Right kidney (tissue), 1 donor: Measurements from ENCODE around the gene NLK.
"Not testable (repeated sequence)": the region's sequence is repeated elsewhere in the genome, so short reads cannot be mapped to it uniquely, and the experiment has no call there.

Experiments
- DNase-seq: peaks from one replicate; pipeline ENCODE4 v3.0.0-alpha.2; 2016

Gene NLK

GRCh38 chr17:28155405-28155804, 112.9 kb downstream of the NLK start:
- not testable (repeated sequence) for DNase-seq

- DNase-seq = no peak
Observed at GRCh38 chr17:28159004-28159403, 116.5 kb downstream of the NLK start.

- DNase-seq = no peak
Observed at GRCh38 chr17:28159924-28160323, 117.4 kb downstream of the NLK start.

GRCh38 chr17:28160610-28161009, 118.1 kb downstream of the NLK start:
- no peak for DNase-seq

DNA sequence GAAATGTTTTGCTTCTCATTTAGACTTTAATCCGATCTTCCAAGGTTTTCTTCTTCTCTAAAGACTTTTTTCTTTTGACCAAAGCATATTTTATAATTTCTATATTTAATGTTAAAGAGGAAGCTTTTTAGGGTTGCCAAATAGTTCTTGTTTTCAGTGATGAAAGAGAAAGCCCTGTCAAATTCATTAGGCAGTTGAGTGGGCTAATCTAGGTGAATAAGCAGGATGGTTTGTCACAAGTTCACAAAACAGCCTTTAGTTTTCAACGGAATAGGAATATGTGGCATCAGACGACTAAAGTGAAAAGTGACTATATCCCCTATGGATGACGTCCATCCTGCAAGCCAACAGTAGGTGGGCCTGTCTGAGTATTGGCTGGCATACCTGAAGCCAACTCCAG, 118.8 kb downstream of the NLK start:
- no peak for DNase-seq

DNA sequence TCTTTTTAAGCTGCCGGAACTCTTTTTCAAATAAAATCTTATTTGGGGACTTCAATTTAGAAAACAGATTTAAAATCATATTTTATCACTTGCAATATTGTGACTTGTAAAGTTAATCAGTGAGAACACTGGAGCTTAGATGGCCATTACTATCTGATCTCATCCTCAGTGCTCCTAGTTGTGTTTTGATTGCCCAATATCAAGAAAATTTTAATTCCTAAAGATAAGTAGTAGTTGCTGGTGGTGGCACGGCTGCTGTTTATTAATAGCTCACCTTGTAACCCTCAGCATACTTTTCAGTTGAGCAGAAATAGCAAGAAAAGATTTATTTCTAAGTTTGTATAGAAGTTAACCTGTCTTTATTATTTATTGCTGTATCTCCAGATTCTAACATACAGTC, 124.0 kb downstream of the NLK start:
- no peak for DNase-seq

GRCh38 chr17:28169621-28170349, 127.3 kb downstream of the NLK start:
- DNase-seq = no peak

- no peak for DNase-seq
Observed at GRCh38 chr17:28170771-28171170, 128.3 kb downstream of the NLK start.

DNA sequence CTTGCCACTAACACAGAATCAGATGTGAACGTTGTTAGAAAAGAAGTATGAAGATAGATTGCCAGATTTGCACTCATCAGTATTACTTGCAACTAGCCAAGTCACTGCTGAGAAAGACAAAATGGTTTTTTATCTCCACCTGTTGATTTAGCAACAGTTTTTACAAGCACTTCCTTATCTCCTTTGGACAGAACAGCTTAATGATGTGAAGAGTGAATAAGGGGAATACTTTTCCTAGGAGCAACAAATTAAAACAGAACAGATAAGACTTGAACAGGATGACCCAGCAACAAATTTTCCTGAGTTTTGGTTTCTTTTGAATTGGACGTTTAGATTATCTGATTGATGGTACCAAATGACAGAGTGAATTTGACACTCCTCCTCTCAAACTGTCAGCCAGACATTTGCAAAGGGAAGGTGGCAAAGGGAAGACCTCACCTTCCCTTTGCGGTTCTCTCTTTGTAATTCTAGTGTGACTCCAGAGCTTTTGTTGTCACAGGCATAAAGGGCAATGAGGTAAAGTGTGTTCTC, 130.6 kb downstream of the NLK start:
- no peak for DNase-seq

DNA sequence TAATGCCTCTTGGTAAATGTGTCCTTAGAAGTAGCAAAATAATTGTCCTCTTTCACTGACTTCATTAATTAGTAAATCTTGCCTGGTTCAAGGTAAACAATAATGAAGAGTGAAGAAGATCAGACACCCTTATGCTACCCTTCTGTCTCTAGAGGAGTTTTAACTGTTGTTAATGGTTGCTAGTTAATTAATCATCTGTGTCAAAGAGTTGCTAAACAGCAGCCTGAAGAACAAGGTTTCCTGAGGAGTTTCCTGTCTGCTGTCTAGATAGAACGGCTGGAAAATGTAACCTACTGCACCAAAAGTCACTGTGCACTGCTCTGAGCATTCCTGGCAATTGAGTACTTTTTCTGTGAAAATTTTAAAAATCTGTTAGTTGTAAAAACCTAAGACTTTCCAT, 131.3 kb downstream of the NLK start:
- no peak for DNase-seq

- DNase-seq = no peak
Observed at GRCh38 chr17:28174352-28175046, 132.0 kb downstream of the NLK start.

- DNase-seq = no peak
Observed at GRCh38 chr17:28177351-28177750, 134.9 kb downstream of the NLK start.

GRCh38 chr17:28178800-28179199, 136.3 kb downstream of the NLK start:
- DNase-seq = no peak

DNA sequence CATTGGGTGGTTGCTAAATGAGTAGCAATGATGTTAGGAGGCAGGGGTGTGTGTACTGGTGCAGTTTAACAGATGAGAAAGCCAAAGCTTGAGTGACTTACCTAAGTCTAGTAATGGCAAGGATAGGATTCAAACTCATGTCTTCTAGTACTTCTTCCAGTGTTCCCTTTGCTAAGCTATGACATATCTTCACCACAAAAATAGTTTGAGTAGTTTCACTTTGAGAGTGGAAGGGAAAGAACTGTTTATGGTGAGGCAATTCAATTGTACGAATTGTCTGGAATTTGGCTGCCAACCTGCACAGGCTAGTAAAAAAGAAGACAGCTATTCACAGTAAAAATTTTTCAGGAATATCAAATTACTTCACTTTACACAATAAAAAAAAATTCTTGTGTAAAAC, 138.0 kb downstream of the NLK start:
- DNase-seq = no peak

GRCh38 chr17:28181568-28181967, 139.1 kb downstream of the NLK start:
- no peak for DNase-seq

- no peak for DNase-seq
Observed at GRCh38 chr17:28182559-28182958, 140.1 kb downstream of the NLK start.

GRCh38 chr17:28185658-28186057, 143.2 kb downstream of the NLK start:
- DNase-seq = no peak

- not testable (repeated sequence) for DNase-seq
Observed at GRCh38 chr17:28186472-28186871, 144.0 kb downstream of the NLK start.

- no peak for DNase-seq
Observed at GRCh38 chr17:28187931-28188330, 145.5 kb downstream of the NLK start.

- no peak for DNase-seq
Observed at GRCh38 chr17:28188841-28189263, 146.4 kb downstream of the NLK start.

- no peak for DNase-seq
Observed at GRCh38 chr17:28189667-28190066, 147.2 kb downstream of the NLK start.

DNA sequence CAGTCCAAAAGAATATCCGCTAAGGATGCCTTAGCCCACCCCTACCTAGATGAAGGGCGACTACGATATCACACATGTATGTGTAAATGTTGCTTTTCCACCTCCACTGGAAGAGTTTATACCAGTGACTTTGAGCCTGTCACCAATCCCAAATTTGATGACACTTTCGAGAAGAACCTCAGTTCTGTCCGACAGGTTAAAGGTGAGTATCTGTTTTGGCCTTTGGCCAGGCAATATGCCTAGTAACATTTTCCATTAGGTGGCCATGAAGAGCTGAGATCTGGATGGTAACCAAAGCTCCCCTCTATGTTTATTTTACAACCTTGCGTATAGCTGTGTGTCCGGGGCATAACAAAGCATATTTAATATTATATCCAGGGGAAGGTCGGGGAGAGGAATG, 148.5 kb downstream of the NLK start:
- no peak for DNase-seq

DNA sequence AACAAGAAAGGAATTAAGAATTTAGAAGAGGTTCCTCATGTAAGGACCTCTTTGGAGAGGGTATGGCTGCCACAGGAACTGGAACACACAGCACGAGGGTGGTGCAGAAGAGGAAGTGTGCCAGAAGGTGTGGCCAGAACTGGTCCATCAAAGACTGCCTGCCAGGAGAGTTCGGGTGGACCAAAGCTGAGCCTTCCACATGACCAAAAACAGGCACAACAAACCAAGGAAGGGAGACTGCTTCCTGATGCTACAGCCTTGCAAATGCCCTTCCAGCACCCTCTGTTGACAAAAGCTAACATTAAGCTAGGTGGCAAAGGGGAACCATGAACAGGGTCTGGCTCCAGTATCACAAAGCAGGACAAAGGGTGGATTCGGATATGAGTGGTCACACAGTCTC, 150.8 kb downstream of the NLK start:
- DNase-seq = no peak

GRCh38 chr17:28194382-28194781, 151.9 kb downstream of the NLK start:
- no peak for DNase-seq
